OCI-LY1 (cell line): ENCODE data around the gene IMMP2L.

ENCODE experiments used
- CTCF ChIP-seq: fragments of 200-600 bp; sonication (generic), shearing (Covaris generic); IDR thresholded peaks from 2 replicates; pipeline ENCODE4 v1.5.1; 2017; ENCODE audit warnings: mild to moderate bottlenecking, antibody characterized with exemption, low read length, moderate library complexity, mixed read lengths
- EZH2 ChIP-seq: fragments of 200-600 bp; sonication (generic), shearing (Covaris generic); IDR thresholded peaks from 2 replicates; pipeline ENCODE4 v1.8.0; 2017; ENCODE audit warnings: borderline replicate concordance, mixed run types, mild to moderate bottlenecking, antibody characterized with exemption, low read length, moderate library complexity, mixed read lengths

- TF ChIP-seq CTCF, result no peak
- no peak for TF ChIP-seq EZH2
Observed at GRCh38 chr7:111554086-111554485, 8.2 kb downstream of the IMMP2L start.
